Jurkat, Clone E6-1 (cell line): ENCODE results near the gene IGSF22.

Experiments used
- DNase-seq: peaks from one replicate; pipeline ENCODE4 v3.0.0-alpha.2; 2011; ENCODE audit warnings: low read depth, low spot score
- H3K4me3 ChIP-seq: 2 replicates; pipeline ENCODE4 v1.5.1; 2011; ENCODE audit warnings: mild to moderate bottlenecking, low read length, control low read depth, moderate library complexity

The IGSF22 gene

GRCh38 chr11:18720808-18721560 lies 5.0 kb downstream of the IGSF22 start:
- DNase-seq, result no peak
- peak overlapping the region; percentile 13 for H3K4me3 ChIP-seq

GRCh38 chr11:18720091-18720807 lies 5.7 kb downstream of the IGSF22 start:
- H3K4me3 ChIP-seq, result no peak overlapping the region
- no peak for DNase-seq

- no peak overlapping the region for H3K4me3 ChIP-seq
- DNase-seq, result no peak
These were observed 10.5 kb downstream of the IGSF22 start for GRCh38 chr11:18715476-18715875.

GRCh38 chr11:18714443-18714780 lies 11.6 kb downstream of the IGSF22 start:
- DNase-seq, result no peak
- H3K4me3 ChIP-seq, result no peak overlapping the region

DNA sequence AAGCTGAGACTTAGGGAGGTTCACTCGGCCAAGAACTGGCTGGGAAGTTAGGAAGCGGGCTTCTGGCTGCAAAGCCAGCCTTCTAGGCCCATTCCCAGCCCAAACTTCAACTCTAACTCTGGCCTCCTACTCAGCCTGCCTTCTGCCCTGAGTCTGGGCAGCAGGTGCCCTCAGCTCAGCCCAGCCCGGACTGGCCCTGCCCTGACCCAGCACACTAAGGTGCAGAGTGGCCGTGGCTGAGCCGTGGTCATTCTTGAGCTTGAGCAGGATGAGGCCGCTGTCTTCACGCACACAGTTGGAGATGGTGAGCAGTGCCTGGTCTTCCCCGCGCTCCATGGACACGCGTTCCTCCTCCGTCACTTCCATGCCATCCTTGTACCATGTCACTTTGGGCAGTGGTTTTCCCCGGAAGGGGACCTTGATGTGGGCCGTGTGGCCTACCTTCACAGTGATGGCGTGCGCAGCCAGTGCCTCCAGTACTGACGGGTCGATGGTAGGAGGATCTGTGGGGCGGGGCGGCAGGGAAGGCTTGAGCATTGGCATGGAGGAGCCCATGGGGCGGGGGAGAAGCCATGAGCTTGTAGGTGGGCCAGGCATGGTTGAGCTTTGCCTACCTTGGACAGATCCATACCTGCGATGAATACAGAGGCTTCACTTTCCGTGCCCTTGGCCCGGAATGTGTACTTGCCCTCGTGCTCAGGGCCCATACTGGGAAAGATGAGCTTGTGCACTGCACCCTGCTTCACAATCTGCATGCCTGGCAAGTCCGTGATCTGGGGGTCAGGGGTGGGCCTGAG lies 12.1 kb downstream of the IGSF22 start:
- H3K4me3 ChIP-seq, result no peak overlapping the region
- no peak for DNase-seq

- DNase-seq, result no peak
- no peak overlapping the region for H3K4me3 ChIP-seq
These were observed 15.4 kb downstream of the IGSF22 start for GRCh38 chr11:18710545-18710944.

DNA sequence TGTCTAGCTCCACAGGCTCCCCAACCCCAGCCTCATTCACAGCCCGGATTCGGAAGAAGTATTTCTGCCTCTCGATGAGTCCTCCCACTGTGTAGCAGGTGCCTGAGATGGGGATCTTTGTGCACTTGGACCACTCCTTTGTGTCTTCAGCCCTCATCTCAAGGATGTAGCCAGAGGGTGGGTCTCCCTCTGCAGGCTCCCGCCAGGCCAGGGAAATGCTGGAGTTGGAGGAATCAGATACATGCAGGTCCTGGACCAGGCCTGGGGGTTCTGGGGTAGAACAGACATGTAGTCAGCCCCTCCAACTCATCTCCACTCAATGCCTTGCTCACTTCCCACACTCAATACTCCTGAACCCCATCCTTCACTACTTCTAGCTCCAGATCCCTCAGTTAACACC lies 16.6 kb downstream of the IGSF22 start:
- no peak overlapping the region for H3K4me3 ChIP-seq
- DNase-seq, result no peak

GRCh38 chr11:18707811-18708340 lies 18.1 kb downstream of the IGSF22 start:
- H3K4me3 ChIP-seq, result no peak overlapping the region
- no peak for DNase-seq

DNA sequence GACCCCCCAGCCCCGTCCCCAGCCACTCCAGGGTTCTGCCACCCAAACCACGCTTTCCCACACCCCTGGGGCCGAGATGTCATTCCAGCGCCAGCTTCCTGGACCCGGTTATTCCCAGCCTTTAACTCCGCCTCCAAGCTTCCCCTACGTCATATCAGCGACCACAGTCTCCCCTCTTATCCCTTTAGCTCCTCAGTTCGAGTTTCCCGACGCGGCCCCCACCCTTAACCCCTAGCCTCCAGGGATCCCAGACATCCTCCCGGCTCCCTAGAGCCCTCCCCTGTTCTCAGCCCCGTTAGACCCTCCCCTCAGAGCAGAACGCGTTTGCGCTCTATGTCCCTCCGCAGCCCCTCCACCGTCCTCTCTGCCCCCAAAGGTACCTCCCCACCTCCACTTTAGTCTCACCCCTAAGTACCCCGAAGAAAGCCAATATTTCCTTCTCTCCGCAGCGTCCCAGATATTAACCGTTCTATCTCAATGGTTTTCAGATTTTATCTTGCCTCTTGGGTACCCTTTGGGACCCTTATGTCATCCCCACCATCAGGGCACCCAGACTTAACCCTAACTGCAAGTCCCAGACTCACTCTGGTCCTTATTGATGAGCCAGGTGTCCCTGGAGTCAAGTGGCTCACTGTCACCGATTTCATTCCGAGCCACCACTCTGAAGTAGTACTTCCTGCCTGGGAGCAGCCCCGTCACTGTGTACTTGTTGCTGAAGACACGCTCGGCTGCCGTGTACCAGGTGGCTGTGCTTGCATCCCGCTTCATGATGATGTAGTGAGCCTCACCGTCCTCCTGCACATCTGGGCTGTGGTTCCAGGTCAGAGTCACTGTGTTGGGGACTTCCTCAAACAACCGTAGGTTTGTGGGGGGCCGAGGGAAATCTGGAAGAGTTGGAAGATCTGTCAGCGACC lies 19.4 kb downstream of the IGSF22 start:
- H3K4me3 ChIP-seq, result peak overlapping the region; percentile 50
- peak; percentile 58 for DNase-seq

DNA sequence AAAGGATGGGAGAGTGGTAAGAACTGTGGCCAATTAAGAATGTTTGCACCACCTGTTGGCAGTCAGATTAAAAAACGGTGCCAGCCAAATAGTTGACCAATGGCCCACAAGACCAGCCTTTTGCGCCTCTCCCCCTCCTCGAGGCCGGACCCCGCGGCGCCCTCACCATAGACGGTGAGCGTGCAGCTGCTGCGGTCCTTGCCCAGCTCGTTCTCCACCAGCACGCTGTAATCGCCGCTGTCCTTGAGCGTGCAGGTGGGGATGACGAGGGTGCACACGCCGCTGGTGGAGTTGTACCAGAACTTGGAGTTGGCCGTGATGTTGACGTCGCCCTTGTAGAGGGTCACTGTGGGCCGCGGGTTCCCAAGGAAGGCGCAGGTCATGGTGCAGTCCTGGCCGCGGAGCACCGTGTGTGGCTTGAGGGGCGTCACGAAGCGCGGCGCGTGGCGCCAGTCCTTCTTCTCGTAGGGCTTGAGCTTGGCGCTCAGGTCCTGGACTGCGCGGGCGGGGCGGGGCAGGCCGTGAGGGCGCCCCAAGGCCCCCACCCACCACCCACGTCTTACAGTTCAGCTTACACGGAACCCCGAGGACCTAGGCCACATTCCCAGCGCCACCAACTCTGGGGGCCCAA lies 20.2 kb downstream of the IGSF22 start:
- H3K4me3 ChIP-seq, result no peak overlapping the region
- DNase-seq, result no peak

- H3K4me3 ChIP-seq, result no peak overlapping the region
- no peak for DNase-seq
These were observed 21.3 kb downstream of the IGSF22 start for GRCh38 chr11:18704698-18705097.

DNA sequence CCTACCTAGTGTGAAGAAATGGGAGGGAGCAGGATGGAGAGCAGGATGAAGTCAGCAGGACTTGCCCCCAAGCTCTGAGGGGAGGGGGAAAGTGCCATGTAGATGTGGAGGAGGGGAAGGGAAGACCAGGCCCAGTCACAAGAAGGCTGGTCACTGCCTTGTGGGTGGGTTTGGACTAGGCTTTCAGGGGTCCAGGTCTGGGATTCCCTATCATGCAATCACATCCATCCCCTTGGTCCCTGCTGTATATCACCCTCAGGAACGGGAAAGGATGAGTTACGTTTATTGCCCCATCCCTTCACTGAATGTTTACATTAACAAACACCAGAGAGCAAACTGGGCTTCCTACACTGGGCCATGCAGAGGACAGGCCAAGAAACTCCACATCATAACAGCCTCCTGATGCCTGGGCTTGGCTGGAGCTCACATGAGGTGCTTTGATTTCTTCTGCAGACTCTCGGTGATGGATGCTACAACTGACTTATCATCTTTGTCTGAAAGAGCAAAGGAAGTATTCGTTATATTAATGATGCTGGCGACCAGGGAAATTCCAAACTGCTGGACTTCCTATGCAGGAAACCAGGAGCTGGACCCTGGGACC lies 21.8 kb downstream of the IGSF22 start:
- no peak for DNase-seq
- H3K4me3 ChIP-seq, result no peak overlapping the region

GRCh38 chr11:18703001-18703763 lies 22.8 kb downstream of the IGSF22 start:
- no peak overlapping the region for H3K4me3 ChIP-seq
- no peak for DNase-seq

DNA sequence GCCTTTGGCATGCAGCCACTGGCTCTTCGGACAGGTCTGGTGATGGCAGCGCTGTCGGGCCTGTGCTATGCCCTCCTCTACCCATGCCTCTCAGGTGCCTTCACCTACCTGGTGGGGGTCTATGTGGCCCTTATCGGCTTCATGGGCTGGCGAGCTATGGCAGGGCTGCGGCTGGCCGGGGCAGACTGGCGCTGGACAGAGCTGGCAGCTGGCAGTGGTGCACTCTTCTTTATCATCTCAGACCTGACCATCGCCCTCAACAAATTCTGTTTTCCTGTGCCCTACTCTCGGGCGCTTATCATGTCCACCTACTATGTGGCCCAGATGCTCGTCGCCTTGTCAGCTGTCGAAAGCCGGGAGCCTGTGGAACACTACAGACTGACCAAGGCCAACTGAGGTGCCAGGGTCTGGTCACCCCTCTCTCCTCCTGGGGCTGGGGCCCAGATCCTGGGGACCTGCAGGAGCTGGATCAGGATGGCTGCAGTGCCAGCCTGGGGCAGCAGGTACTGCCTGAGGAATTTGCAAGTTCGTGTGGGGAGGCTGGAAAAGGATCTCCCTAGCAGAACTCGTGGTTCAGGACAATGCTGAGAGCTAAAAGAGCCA lies 24.3 kb downstream of the IGSF22 start:
- DNase-seq, result no peak
- no peak overlapping the region for H3K4me3 ChIP-seq

DNA sequence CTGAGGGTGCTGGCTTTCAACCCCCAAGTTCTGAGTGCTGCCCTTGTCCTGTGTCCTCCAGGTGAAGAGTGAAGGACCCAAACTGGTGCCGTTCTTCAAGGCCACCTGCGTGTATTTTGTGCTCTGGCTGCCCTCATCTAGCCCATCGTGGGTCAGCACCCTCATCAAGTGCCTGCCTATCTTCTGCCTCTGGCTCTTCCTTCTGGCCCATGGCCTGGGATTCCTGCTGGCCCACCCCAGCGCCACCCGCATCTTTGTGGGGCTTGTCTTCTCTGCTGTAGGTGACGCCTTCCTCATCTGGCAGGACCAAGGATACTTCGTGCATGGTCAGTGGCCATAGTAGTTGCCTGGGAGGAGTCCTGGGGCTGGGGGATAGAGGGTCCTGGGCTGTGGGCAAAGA lies 25.1 kb downstream of the IGSF22 start:
- DNase-seq, result no peak
- H3K4me3 ChIP-seq, result no peak overlapping the region

- no peak overlapping the region for H3K4me3 ChIP-seq
- no peak for DNase-seq
These were observed 25.6 kb downstream of the IGSF22 start for GRCh38 chr11:18700375-18700774.

- H3K4me3 ChIP-seq, result no peak overlapping the region
- DNase-seq, result no peak
These were observed 26.1 kb downstream of the IGSF22 start for GRCh38 chr11:18699848-18700261.
